ENCODE measurements around the gene ACAP2.

- TF ChIP-seq CTCF (IDR thresholded peaks at IDR 0.05; ENCODE audit: low read depth, low read length, missing input control) (no peak), YY1 (IDR thresholded peaks at IDR 0.05) (no peak)
Measured at GRCh38 chr3:195291121-195291520, 151.7 kb downstream of the ACAP2 start.

All from liver (tissue), 2 donors.